Measurements from ENCODE around the gene TMEM11.

TMEM11 gene

DNA sequence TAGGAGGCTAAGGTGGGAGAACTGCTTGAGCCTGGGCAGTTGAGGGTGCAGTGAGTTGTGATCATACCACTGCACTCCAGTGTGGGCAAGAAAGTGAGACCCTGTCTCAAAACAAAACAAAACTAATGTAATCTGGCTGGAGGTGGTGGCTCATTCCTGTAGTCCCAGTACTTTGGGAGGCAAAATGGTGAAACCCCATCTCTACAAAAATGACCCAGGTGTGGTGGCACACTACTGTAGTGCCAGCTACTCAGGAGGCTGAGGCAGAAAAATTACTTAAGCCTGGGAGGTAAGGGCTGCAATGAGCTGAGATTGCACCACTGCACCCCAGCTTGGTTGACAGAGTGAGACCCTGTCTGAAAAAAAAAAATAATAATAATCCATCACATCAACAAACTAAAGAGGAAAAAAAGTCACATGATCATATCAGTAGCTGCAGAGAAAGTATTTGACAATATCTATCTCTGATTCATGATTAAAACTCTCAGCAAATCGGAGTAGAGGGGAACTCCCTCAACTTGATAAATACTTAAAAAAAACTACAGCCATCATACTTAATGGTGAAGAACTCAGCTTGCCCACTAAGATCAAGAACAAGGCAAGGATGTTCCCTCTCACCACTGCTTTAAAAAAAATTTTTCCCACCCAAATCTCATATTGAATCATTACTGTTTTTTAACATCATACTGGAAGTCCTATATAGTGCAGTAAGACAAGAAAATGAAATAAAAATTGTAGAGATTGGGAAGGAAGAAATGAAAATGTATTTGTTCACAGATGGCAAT is 56.2 kb downstream of the TMEM11 start:
- no peak for DNase-seq

DNA sequence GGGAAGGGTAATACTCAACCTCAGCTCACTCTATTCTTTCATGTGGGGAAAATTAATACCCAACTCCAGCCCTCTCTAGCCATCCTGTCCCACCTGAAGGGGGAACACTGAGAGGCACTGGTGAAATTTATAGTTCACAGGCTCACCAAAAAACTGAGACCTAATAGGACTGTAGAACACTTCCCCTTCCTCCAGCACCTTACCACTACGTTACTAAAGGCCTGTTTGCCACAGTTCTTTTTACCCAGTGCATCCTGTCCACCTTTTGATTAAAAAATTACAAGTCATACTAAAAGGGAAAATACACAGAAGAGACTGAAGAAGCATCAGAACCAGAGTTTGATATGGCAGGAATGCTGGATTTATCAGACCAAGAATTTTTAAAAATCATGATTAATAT is 61.2 kb downstream of the TMEM11 start:
- DNase-seq: no peak

DNA sequence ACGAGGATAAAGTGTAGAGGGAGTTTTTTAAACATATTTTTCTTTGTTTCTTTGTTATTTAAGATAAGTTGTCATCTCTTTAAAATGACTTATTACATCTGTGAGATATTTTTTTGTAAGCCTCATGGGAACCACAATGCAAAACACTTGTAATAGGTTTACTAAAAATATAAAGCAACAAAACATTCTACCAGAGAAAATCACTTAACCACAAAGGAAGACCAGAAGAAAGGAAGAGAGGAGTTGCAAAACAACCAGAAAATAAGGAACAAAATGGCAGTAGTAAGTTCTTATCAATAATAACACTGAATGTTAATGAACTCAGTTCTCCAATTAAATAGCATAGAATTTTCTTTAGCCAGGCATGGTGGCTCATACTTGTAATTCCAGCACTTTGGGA is 64.3 kb downstream of the TMEM11 start:
- DNase-seq: no peak

All from central memory CD4-positive, alpha-beta T cell (primary cell).